HEK293 (cell line): ENCODE data around the gene PRMT7.

Experiments
- CTCF ChIA-PET: fragments of 350-600 bp; formaldehyde crosslinking; extraction: SDS; loops from one replicate; lab custom pipeline; 2021; ENCODE audit warnings: antibody characterized with exemption; lab: Yijun Ruan, JAX
- POLR2A ChIA-PET: fragments of 300-600 bp; formaldehyde crosslinking; extraction: SDS; loops from one replicate; lab custom pipeline; 2020; ENCODE audit warnings: antibody characterized with exemption, inconsistent platforms; lab: Yijun Ruan, JAX
- H3K27ac ChIP-seq: fragments of 200-500 bp; sonication (Bioruptor generic); 2 replicates; pipeline ENCODE4 v1.5.1; 2014; ENCODE audit warnings: low read depth, low read length, control low read depth, inconsistent platforms; ENCODE audit errors: extremely low read depth
- H3K36me3 ChIP-seq, 2 experiments: fragments of 200-500 bp in 1 of 2; sonication (Bioruptor generic) in 1 of 2; 1 replicate in 1 of 2; 2 replicates in 1 of 2; pipeline ENCODE4 v1.5.1; 2014 to 2017; ENCODE audit warnings: inconsistent platforms in 2 of 2, low read length in 2 of 2; ENCODE audit not compliant: control insufficient read depth in 2 of 2, insufficient read depth in 1 of 2
- H3K4me1 ChIP-seq: fragments of 200-500 bp; sonication (Bioruptor generic); 2 replicates; pipeline ENCODE4 v1.5.1; 2014; ENCODE audit warnings: mild to moderate bottlenecking, low read length, inconsistent platforms; ENCODE audit not compliant: control insufficient read depth, insufficient read depth
- H3K4me3 ChIP-seq: 2 replicates; pipeline ENCODE4 v1.5.1; 2011; ENCODE audit warnings: low read depth, mild to moderate bottlenecking, control low read depth, low read length, moderate library complexity
- H3K9me3 ChIP-seq: fragments of 200-500 bp; sonication (Bioruptor generic); 2 replicates; pipeline ENCODE4 v1.5.1; 2014; ENCODE audit warnings: low read depth, low read length, inconsistent platforms; ENCODE audit not compliant: control insufficient read depth, insufficient read depth
- BCL11A ChIP-seq: fragments of 450-650 bp; formaldehyde crosslinking; IDR thresholded peaks from 2 replicates; pipeline ENCODE4 v1.5.1; 2016; ENCODE audit warnings: low read depth, missing biosample characterization, missing genetic modification characterization
- EGR2 ChIP-seq: fragments of 450-650 bp; formaldehyde crosslinking; IDR thresholded peaks from 2 replicates; pipeline ENCODE4 v1.5.1; 2016; ENCODE audit warnings: low read depth, missing biosample characterization, missing genetic modification characterization
- GLIS1 ChIP-seq: fragments of 450-650 bp; formaldehyde crosslinking; IDR thresholded peaks from 2 replicates; pipeline ENCODE4 v1.5.1; 2016; ENCODE audit warnings: missing biosample characterization, missing genetic modification characterization
- GLIS2 ChIP-seq: fragments of 450-650 bp; formaldehyde crosslinking; IDR thresholded peaks from 2 replicates; pipeline ENCODE4 v1.5.1; 2016; ENCODE audit warnings: missing biosample characterization, missing genetic modification characterization
- KLF10 ChIP-seq: fragments of 450-650 bp; IDR thresholded peaks from 2 replicates; pipeline ENCODE4 v1.5.1; 2018; ENCODE audit warnings: missing biosample characterization, mild to moderate bottlenecking, missing genetic modification characterization
- KLF16 ChIP-seq: fragments of 450-650 bp; formaldehyde crosslinking; IDR thresholded peaks from 2 replicates; pipeline ENCODE4 v1.5.1; 2017; ENCODE audit warnings: missing biosample characterization, missing genetic modification characterization
- KLF8 ChIP-seq: fragments of 450-650 bp; formaldehyde crosslinking; IDR thresholded peaks from 2 replicates; pipeline ENCODE4 v1.5.1; 2016; ENCODE audit warnings: missing biosample characterization, missing genetic modification characterization
- SCRT1 ChIP-seq: fragments of 450-650 bp; formaldehyde crosslinking; IDR thresholded peaks from 2 replicates; pipeline ENCODE4 v1.5.1; 2016; ENCODE audit warnings: missing biosample characterization, missing genetic modification characterization, borderline replicate concordance
- TRIM28 ChIP-seq: IDR thresholded peaks from 2 replicates; pipeline ENCODE4 v1.6.1; 2011; ENCODE audit warnings: low read length, control low read depth, borderline replicate concordance
- ZBTB17 ChIP-seq: fragments of 450-650 bp; formaldehyde crosslinking; IDR thresholded peaks from 2 replicates; pipeline ENCODE4 v1.5.1; 2016; ENCODE audit warnings: missing biosample characterization, missing genetic modification characterization
- ZBTB26 ChIP-seq: fragments of 450-650 bp; formaldehyde crosslinking; optimal IDR thresholded peaks from 2 replicates; pipeline ENCODE3; 2016; ENCODE audit warnings: missing biosample characterization, mild to moderate bottlenecking, missing genetic modification characterization
- ZFHX2 ChIP-seq: fragments of 450-650 bp; formaldehyde crosslinking; conservative IDR thresholded peaks from 2 replicates; pipeline ENCODE4 v1.5.1; 2016; ENCODE audit warnings: missing biosample characterization, missing genetic modification characterization
- ZNF114 ChIP-seq: fragments of 450-650 bp; formaldehyde crosslinking; IDR thresholded peaks from 2 replicates; pipeline ENCODE4 v1.5.0; 2017; ENCODE audit warnings: missing biosample characterization, missing genetic modification characterization
- ZNF132 ChIP-seq: fragments of 450-650 bp; formaldehyde crosslinking; IDR thresholded peaks from 2 replicates; pipeline ENCODE4 v1.5.1; 2017; ENCODE audit warnings: missing biosample characterization, missing genetic modification characterization, borderline replicate concordance
- ZNF133 ChIP-seq: fragments of 450-650 bp; formaldehyde crosslinking; IDR thresholded peaks from 2 replicates; pipeline ENCODE4 v1.5.1; 2016; ENCODE audit warnings: missing biosample characterization, missing genetic modification characterization
- ZNF140 ChIP-seq: fragments of 450-650 bp; formaldehyde crosslinking; IDR thresholded peaks from 2 replicates; pipeline ENCODE4 v1.5.1; 2016; ENCODE audit warnings: missing biosample characterization, missing genetic modification characterization
- ZNF175 ChIP-seq: fragments of 450-650 bp; formaldehyde crosslinking; IDR thresholded peaks from 2 replicates; pipeline ENCODE4 v1.5.1; 2016; ENCODE audit warnings: missing biosample characterization, missing genetic modification characterization
- ZNF211 ChIP-seq: fragments of 450-650 bp; formaldehyde crosslinking; IDR thresholded peaks from 2 replicates; pipeline ENCODE4 v1.5.1; 2016; ENCODE audit warnings: low read depth, missing biosample characterization, missing genetic modification characterization
- ZNF341 ChIP-seq: fragments of 450-650 bp; formaldehyde crosslinking; IDR thresholded peaks from 2 replicates; pipeline ENCODE4; 2016; ENCODE audit warnings: low read depth, missing biosample characterization, missing genetic modification characterization
- ZNF404 ChIP-seq: fragments of 450-650 bp; formaldehyde crosslinking; IDR thresholded peaks from 2 replicates; pipeline ENCODE4 v1.5.1; 2017; ENCODE audit warnings: missing biosample characterization, missing genetic modification characterization
- ZNF560 ChIP-seq: fragments of 450-650 bp; formaldehyde crosslinking; IDR thresholded peaks from 2 replicates; pipeline ENCODE4 v1.5.1; 2017; ENCODE audit warnings: missing biosample characterization, missing genetic modification characterization, borderline replicate concordance
- ZNF561 ChIP-seq: fragments of 450-650 bp; IDR thresholded peaks from 2 replicates; pipeline ENCODE4 v1.5.1; 2018; ENCODE audit warnings: missing biosample characterization, missing genetic modification characterization, borderline replicate concordance
- ZNF580 ChIP-seq: fragments of 450-650 bp; formaldehyde crosslinking; IDR thresholded peaks from 2 replicates; pipeline ENCODE4 v1.5.1; 2016; ENCODE audit warnings: missing biosample characterization, missing genetic modification characterization
- ZNF791 ChIP-seq: fragments of 450-650 bp; formaldehyde crosslinking; IDR thresholded peaks from 2 replicates; pipeline ENCODE4 v1.5.1; 2016; ENCODE audit warnings: missing biosample characterization, missing genetic modification characterization
- TF ChIP-seq, protein P1 (sequence below): fragments of 450-650 bp; formaldehyde crosslinking; IDR thresholded peaks from 2 replicates; pipeline ENCODE4 v1.5.1; 2017; ENCODE audit warnings: missing biosample characterization, missing genetic modification characterization
- TF ChIP-seq, protein P2 (sequence below): fragments of 450-650 bp; formaldehyde crosslinking; IDR thresholded peaks from 2 replicates; pipeline ENCODE4 v1.5.1; 2017; ENCODE audit warnings: missing biosample characterization, missing genetic modification characterization
- TF ChIP-seq, protein P3 (sequence below): fragments of 450-650 bp; formaldehyde crosslinking; IDR thresholded peaks from 2 replicates; pipeline ENCODE4 v1.5.1; 2016; ENCODE audit warnings: missing biosample characterization, missing genetic modification characterization

Gene PRMT7

GRCh38 chr16:68264128-68265077 lies 46.4 kb upstream of the PRMT7 start, which contains the start of gene SLC7A6 (continued):
- TF ChIP-seq, protein P1, sequence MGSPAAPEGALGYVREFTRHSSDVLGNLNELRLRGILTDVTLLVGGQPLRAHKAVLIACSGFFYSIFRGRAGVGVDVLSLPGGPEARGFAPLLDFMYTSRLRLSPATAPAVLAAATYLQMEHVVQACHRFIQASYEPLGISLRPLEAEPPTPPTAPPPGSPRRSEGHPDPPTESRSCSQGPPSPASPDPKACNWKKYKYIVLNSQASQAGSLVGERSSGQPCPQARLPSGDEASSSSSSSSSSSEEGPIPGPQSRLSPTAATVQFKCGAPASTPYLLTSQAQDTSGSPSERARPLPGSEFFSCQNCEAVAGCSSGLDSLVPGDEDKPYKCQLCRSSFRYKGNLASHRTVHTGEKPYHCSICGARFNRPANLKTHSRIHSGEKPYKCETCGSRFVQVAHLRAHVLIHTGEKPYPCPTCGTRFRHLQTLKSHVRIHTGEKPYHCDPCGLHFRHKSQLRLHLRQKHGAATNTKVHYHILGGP: no peak
- TF ChIP-seq KLF16 (tag by site-specific recombination) (peak; percentile 80), ZNF560 (tag by site-specific recombination) (no peak), SCRT1 (tag by site-specific recombination) (no peak), ZNF791 (tag by site-specific recombination) (no peak), ZNF211 (tag by site-specific recombination) (no peak), ZFHX2 (peak; percentile 71), GLIS1 (tag by site-specific recombination) (peak; percentile 19; the same call in 1 of the 2 replicates), ZNF140 (tag by site-specific recombination) (no peak), ZNF132 (no peak), ZNF175 (tag by site-specific recombination) (no peak), GLIS2 (tag by site-specific recombination) (peak; percentile 83)
- TF ChIP-seq, protein P2, sequence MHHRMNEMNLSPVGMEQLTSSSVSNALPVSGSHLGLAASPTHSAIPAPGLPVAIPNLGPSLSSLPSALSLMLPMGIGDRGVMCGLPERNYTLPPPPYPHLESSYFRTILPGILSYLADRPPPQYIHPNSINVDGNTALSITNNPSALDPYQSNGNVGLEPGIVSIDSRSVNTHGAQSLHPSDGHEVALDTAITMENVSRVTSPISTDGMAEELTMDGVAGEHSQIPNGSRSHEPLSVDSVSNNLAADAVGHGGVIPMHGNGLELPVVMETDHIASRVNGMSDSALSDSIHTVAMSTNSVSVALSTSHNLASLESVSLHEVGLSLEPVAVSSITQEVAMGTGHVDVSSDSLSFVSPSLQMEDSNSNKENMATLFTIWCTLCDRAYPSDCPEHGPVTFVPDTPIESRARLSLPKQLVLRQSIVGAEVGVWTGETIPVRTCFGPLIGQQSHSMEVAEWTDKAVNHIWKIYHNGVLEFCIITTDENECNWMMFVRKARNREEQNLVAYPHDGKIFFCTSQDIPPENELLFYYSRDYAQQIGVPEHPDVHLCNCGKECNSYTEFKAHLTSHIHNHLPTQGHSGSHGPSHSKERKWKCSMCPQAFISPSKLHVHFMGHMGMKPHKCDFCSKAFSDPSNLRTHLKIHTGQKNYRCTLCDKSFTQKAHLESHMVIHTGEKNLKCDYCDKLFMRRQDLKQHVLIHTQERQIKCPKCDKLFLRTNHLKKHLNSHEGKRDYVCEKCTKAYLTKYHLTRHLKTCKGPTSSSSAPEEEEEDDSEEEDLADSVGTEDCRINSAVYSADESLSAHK: peak; percentile 48; the same call in 1 of the 2 replicates
- TF ChIP-seq, protein P3, sequence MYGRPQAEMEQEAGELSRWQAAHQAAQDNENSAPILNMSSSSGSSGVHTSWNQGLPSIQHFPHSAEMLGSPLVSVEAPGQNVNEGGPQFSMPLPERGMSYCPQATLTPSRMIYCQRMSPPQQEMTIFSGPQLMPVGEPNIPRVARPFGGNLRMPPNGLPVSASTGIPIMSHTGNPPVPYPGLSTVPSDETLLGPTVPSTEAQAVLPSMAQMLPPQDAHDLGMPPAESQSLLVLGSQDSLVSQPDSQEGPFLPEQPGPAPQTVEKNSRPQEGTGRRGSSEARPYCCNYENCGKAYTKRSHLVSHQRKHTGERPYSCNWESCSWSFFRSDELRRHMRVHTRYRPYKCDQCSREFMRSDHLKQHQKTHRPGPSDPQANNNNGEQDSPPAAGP (tag by site-specific recombination): peak; percentile 29; the same call in 1 of the 2 replicates

DNA sequence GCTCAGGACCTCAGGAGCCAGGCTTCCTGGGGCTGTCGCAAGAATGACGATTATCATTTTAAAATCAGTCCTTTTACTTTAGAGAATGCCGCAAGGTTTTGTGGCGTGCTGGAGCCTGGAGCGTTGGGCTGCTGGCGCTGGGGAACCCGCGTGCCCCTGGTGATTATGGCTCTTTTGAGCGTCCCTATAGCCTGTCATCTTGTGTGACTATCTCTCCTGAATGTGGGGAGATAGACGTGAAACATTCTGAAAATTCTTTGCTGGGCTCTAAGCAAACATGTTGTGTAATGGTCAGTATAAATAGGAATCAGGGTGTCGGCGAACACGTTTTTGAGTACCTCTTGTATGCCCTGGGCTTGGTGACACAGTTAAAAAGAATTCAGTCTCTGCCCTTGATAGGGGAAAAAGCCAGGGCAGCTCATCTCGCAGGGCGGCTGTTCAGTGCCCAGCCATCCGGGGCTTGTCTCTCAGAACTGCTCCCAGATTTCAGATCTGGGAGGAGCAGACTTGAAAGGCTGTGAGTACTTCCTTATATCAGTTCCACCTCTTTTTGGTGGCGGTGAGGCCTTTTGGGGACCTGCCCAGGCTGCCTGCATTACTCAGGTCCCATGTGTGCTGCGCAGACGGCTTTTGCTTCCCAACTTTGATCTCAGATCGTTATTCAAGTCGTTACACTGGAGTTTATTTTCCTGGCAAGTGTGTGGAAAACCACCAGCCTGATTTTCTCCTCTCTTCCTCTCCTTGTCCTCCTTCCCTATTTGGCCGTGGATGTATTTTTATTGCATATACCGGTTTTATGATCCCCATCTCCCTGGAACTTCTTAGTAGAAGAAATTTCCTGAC lies 45.5 kb upstream of the PRMT7 start:
- H3K4me3 ChIP-seq: peak overlapping the region; percentile 78
- H3K4me1 ChIP-seq: peaks cover 17% of the 10 kb centered on the region
- CTCF ChIA-PET: interaction anchor here (0.6 to 8.2 kb wide), 3 partner anchors 11 to 63 kb away, joined by 3 to 151 read pairs (median 7); no protein-coding TSS in a partner anchor
- peak overlapping the region; percentile 87 for H3K27ac ChIP-seq
- POLR2A ChIA-PET: interaction anchor here (4.5 kb wide), 1 partner anchor 46 kb away, joined by 40 read pairs; the partner anchor contains the start of genes PRMT7 and SLC7A6OS
- no peaks in the 10 kb centered on the region for H3K9me3 ChIP-seq
- peaks cover 0 to 2% of the 10 kb centered on the region in 2 experiments; a peak in 2 of 3 replicates for H3K36me3 ChIP-seq
- no peak for TF ChIP-seq TRIM28
- no peak for TF ChIP-seq ZNF404 (tag by site-specific recombination)
- no peak for TF ChIP-seq ZBTB26 (tag by site-specific recombination)
- TF ChIP-seq ZNF561: no peak
- no peak for TF ChIP-seq ZNF132
- no peak for TF ChIP-seq KLF8 (tag by site-specific recombination)
- peak; percentile 39; the same call in 1 of the 2 replicates for TF ChIP-seq ZNF341 (tag by site-specific recombination)
- no peak for TF ChIP-seq EGR2 (tag by site-specific recombination)
- no peak for TF ChIP-seq ZNF114
- no peak for TF ChIP-seq ZNF580 (tag by site-specific recombination)
- no peak for TF ChIP-seq ZNF133 (tag by site-specific recombination)
- no peak for TF ChIP-seq KLF10 (tag by site-specific recombination)
- TF ChIP-seq BCL11A (tag by site-specific recombination): no peak
- TF ChIP-seq ZBTB17 (tag by site-specific recombination): peak; percentile 57; the same call in 1 of the 2 replicates
